SK-N-SH treated with all-trans-retinoic acid at 6 μM for 48 hours (cell line): Measurements from ENCODE around the gene TAF1C.

ENCODE experiments used
- ARNTL ChIP-seq: fragments of 450-650 bp; formaldehyde crosslinking; IDR thresholded peaks from 2 replicates; pipeline ENCODE4 v1.5.0; 2020; ENCODE audit warnings: low read depth, mild to moderate bottlenecking, moderate library complexity, borderline replicate concordance
- ESRRG ChIP-seq: fragments of 250-450 bp; sonication (Bioruptor Pico); IDR thresholded peaks from 2 replicates; pipeline ENCODE4 v1.6.1; 2021; ENCODE audit warnings: mild to moderate bottlenecking
- GLIS3 ChIP-seq: fragments of 250-450 bp; sonication (Bioruptor Pico); IDR thresholded peaks from 2 replicates; pipeline ENCODE4 v1.5.0; 2020; ENCODE audit warnings: mild to moderate bottlenecking, moderate library complexity
- ISL1 ChIP-seq: fragments of 250-450 bp; sonication (Bioruptor Pico); IDR thresholded peaks from 2 replicates; pipeline ENCODE4 v2.1.2; 2022; ENCODE audit warnings: mild to moderate bottlenecking, moderate library complexity
- PPARA ChIP-seq: fragments of 250-450 bp; sonication (Bioruptor Pico); IDR thresholded peaks from 2 replicates; pipeline ENCODE4 v1.5.0; 2020; ENCODE audit warnings: mild to moderate bottlenecking, borderline replicate concordance
- RARB ChIP-seq: fragments of 250-450 bp; sonication (Bioruptor Pico); IDR thresholded peaks from 2 replicates; pipeline ENCODE4 v1.8.0; 2021; ENCODE audit warnings: mild to moderate bottlenecking, moderate library complexity
- TCF4 ChIP-seq: fragments of 250-450 bp; sonication (Bioruptor Pico); IDR thresholded peaks from 2 replicates; pipeline ENCODE4 v1.8.0; 2021; ENCODE audit warnings: mild to moderate bottlenecking, moderate library complexity, borderline replicate concordance
- ZC3H10 ChIP-seq: fragments of 250-450 bp; sonication (Bioruptor Pico); IDR thresholded peaks from 2 replicates; pipeline ENCODE4 v1.5.1; 2021; ENCODE audit warnings: mild to moderate bottlenecking, moderate library complexity
- ZFP3 ChIP-seq: fragments of 250-450 bp; sonication (Bioruptor Pico); IDR thresholded peaks from 2 replicates; pipeline ENCODE4 v1.5.0; 2020; ENCODE audit warnings: mild to moderate bottlenecking, moderate library complexity
- ZFP30 ChIP-seq: fragments of 450-650 bp; formaldehyde crosslinking; IDR thresholded peaks from 2 replicates; pipeline ENCODE4 v1.5.0; 2022; ENCODE audit warnings: mild to moderate bottlenecking, moderate library complexity
- ZNF565 ChIP-seq: fragments of 450-650 bp; formaldehyde crosslinking; conservative IDR thresholded peaks from 2 replicates; pipeline ENCODE4 v1.5.0; 2020; ENCODE audit warnings: low read depth, mild to moderate bottlenecking, moderate library complexity
- TF ChIP-seq, protein P1 (sequence below): fragments of 250-450 bp; sonication (Bioruptor Pico); IDR thresholded peaks from 2 replicates; pipeline ENCODE4 v1.8.0; 2021; ENCODE audit warnings: low read depth, mild to moderate bottlenecking, moderate library complexity, borderline replicate concordance
- TF ChIP-seq, protein P2 (sequence below): fragments of 250-450 bp; sonication (Bioruptor Pico); IDR thresholded peaks from 2 replicates; pipeline ENCODE4 v1.5.1; 2020; ENCODE audit warnings: low read depth, mild to moderate bottlenecking, moderate library complexity
- TF ChIP-seq, protein P3 (sequence below): fragments of 250-450 bp; sonication (Bioruptor Pico); IDR thresholded peaks from 2 replicates; pipeline ENCODE4 v1.5.0; 2020; ENCODE audit warnings: mild to moderate bottlenecking, moderate library complexity

DNA sequence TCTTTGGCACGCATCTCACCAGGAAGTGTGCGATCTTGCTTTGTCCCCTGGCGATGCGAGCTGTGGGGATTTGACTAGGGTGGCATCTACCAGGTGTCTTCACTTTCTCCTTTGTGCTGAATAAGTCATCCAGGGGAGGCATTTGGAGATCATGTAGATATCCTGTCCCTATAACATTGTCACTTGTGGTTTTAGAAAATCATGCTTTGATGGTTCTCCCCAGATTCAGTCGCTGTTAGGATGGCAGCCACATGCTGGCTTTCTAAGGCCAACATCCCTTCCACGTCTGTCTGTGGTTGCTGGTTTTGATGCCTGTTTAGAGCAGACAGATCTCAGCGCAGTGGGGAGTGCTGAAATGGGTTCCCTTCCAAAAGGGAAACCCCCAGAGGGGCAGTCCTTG is 6.6 kb upstream of the TAF1C start:
- TF ChIP-seq PPARA (CRISPR knock-in tag) (no peak), GLIS3 (CRISPR knock-in tag) (no peak), RARB (no peak), ZFP3 (CRISPR knock-in tag) (no peak), ZNF565 (CRISPR knock-in tag) (no peak), ISL1 (CRISPR knock-in tag) (no peak), ESRRG (CRISPR knock-in tag) (no peak), TCF4 (CRISPR knock-in tag) (no peak), ZC3H10 (no peak), ZFP30 (CRISPR knock-in tag) (no peak), ARNTL (CRISPR knock-in tag) (no peak)
- TF ChIP-seq, protein P1, sequence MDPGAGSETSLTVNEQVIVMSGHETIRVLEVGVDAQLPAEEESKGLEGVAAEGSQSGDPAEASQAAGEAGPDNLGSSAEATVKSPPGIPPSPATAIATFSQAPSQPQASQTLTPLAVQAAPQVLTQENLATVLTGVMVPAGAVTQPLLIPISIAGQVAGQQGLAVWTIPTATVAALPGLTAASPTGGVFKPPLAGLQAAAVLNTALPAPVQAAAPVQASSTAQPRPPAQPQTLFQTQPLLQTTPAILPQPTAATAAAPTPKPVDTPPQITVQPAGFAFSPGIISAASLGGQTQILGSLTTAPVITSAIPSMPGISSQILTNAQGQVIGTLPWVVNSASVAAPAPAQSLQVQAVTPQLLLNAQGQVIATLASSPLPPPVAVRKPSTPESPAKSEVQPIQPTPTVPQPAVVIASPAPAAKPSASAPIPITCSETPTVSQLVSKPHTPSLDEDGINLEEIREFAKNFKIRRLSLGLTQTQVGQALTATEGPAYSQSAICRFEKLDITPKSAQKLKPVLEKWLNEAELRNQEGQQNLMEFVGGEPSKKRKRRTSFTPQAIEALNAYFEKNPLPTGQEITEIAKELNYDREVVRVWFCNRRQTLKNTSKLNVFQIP (CRISPR knock-in tag): no peak
- TF ChIP-seq, protein P2, sequence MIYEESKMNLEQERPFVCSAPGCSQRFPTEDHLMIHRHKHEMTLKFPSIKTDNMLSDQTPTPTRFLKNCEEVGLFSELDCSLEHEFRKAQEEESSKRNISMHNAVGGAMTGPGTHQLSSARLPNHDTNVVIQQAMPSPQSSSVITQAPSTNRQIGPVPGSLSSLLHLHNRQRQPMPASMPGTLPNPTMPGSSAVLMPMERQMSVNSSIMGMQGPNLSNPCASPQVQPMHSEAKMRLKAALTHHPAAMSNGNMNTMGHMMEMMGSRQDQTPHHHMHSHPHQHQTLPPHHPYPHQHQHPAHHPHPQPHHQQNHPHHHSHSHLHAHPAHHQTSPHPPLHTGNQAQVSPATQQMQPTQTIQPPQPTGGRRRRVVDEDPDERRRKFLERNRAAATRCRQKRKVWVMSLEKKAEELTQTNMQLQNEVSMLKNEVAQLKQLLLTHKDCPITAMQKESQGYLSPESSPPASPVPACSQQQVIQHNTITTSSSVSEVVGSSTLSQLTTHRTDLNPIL: no peak
- TF ChIP-seq, protein P3, sequence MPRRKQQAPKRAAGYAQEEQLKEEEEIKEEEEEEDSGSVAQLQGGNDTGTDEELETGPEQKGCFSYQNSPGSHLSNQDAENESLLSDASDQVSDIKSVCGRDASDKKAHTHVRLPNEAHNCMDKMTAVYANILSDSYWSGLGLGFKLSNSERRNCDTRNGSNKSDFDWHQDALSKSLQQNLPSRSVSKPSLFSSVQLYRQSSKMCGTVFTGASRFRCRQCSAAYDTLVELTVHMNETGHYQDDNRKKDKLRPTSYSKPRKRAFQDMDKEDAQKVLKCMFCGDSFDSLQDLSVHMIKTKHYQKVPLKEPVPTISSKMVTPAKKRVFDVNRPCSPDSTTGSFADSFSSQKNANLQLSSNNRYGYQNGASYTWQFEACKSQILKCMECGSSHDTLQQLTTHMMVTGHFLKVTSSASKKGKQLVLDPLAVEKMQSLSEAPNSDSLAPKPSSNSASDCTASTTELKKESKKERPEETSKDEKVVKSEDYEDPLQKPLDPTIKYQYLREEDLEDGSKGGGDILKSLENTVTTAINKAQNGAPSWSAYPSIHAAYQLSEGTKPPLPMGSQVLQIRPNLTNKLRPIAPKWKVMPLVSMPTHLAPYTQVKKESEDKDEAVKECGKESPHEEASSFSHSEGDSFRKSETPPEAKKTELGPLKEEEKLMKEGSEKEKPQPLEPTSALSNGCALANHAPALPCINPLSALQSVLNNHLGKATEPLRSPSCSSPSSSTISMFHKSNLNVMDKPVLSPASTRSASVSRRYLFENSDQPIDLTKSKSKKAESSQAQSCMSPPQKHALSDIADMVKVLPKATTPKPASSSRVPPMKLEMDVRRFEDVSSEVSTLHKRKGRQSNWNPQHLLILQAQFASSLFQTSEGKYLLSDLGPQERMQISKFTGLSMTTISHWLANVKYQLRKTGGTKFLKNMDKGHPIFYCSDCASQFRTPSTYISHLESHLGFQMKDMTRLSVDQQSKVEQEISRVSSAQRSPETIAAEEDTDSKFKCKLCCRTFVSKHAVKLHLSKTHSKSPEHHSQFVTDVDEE (CRISPR knock-in tag): no peak
